HG03469 (cell line): Measurements from ENCODE around the gene TAL1.

Source experiments
- ATAC-seq: cut with Tn5 transposase; IDR thresholded peaks from one replicate; pipeline ENCODE4 v1.9.1; 2021; ENCODE audit warnings: mild to moderate bottlenecking, moderate library complexity, moderate number of reproducible peaks; ENCODE audit not compliant: unreplicated experiment

Gene TAL1

GRCh38 chr1:47178654-47179016, 53.4 kb downstream of the TAL1 start:
- no peak for ATAC-seq

- no peak for ATAC-seq
Measured at GRCh38 chr1:47178020-47178419, 54.0 kb downstream of the TAL1 start.

GRCh38 chr1:47175227-47175934, 56.6 kb downstream of the TAL1 start:
- no peak for ATAC-seq

- no peak for ATAC-seq
Measured at GRCh38 chr1:47174656-47175020, 57.4 kb downstream of the TAL1 start.

GRCh38 chr1:47172782-47173181, 59.2 kb downstream of the TAL1 start:
- no peak for ATAC-seq
